ENCODE measurements around the gene BST1. TPM values are rescaled to one million over a fixed set of nuclear protein-coding genes. Genes with fewer than 3 reads are reported as not detected.

BST1 gene
- total and polyA plus RNA-seq, 2 experiments from 2014 or later = 0.99 to 1.8 TPM

DNA sequence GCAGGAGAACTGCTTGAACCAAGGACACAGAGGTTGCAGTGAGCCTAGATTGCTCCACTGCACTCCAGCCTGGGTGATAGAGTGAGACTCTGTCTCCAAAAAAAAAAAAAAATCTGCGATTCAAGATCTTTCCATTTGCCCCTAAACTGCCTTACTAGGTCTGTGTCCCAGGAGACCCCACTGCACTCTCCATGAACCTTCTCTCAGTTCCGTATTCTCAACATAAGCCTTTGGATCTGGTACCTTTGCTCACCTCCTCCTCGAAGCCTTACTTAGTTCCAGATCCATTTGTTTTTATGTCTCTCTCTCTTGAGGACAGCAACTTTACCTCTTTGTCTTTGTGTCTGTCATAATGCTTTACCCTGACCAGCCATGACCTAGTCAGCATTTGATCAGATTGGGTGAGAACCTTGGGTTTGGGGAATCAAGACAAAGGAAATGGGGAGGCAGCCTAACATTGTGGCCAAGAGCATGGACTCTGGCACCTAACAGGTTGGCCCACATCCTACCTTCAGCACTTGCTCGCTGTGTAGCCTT, 33.7 kb downstream of the BST1 start:
- Histone ChIP-seq H3K27me3 (ENCODE audit: insufficient read depth) (no peaks in the 10 kb centered on the region), H3K79me2 (replicated peaks; ENCODE audit: insufficient read depth) (no peaks in the 10 kb centered on the region), H3F3A (replicated peaks; ENCODE audit: low read depth) (no peaks in the 10 kb centered on the region), H3K4me2 (no peak overlapping the region), H2AFZ (no peak overlapping the region), H3K27ac (ENCODE audit: low read depth) (no peak overlapping the region), H4K20me1 (replicated peaks; ENCODE audit: insufficient read depth) (no peaks in the 10 kb centered on the region), H3K4me1 (ENCODE audit: insufficient read depth) (no peaks in the 10 kb centered on the region), H3K36me3 (ENCODE audit: insufficient read depth) (no peaks in the 10 kb centered on the region), H3K4me3 (no peak overlapping the region), H3K9me2 (ENCODE audit: insufficient read depth) (no peaks in the 10 kb centered on the region)
- DNase-seq (ENCODE audit: low spot score) (no peak), ATAC-seq (no peak)
- H3K4me3 Mint-ChIP-seq = no peak overlapping the region
- no peak overlapping the region for H3K27ac Mint-ChIP-seq
- no peaks in the 10 kb centered on the region for H3K36me3 Mint-ChIP-seq (ENCODE audit: low read depth)
- H3K4me1 Mint-ChIP-seq = no peaks in the 10 kb centered on the region
- peaks cover 3% of the 10 kb centered on the region; the same call in 2 of the 3 replicates for H3K9me3 Mint-ChIP-seq
- TF ChIP-seq JUNB (IDR thresholded peaks at IDR 0.05; ENCODE audit: unreplicated experiment) (no peak), NANOG (IDR thresholded peaks at IDR 0.05; ENCODE audit: borderline replicate concordance) (no peak), REST (IDR thresholded peaks at IDR 0.05; ENCODE audit: unreplicated experiment) (no peak), ZNF462 (CRISPR knock-in tag; IDR thresholded peaks at IDR 0.05) (no peak), ZNF114 (CRISPR knock-in tag; IDR thresholded peaks at IDR 0.05) (no peak), EZH2 (IDR thresholded peaks at IDR 0.05; ENCODE audit: low read depth, unreplicated experiment) (no peak), STAT1 (IDR thresholded peaks at IDR 0.05; ENCODE audit: unreplicated experiment) (no peak), CREB1 (CRISPR knock-in tag; IDR thresholded peaks at IDR 0.05; ENCODE audit: low read depth) (no peak), EZH2phosphoT487 (IDR thresholded peaks at IDR 0.05; ENCODE audit: unreplicated experiment) (no peak)
- H3K27me3 Mint-ChIP-seq (ENCODE audit: insufficient read depth, low read depth, poor library complexity) = peaks cover 9% of the 10 kb centered on the region

All from GM23338 (cell line).